ENCODE measurements around the gene GNAQ.
"Not testable (repeated sequence)": the region's sequence is repeated elsewhere in the genome, so short reads cannot be mapped to it uniquely, and the experiment has no call there.

The GNAQ gene

GRCh38 chr9:78031444-78031892 lies at the start of gene GNAQ:
Gene GNAQ (minus strand): TSS chr9:78031811. CDS start chr9:78031235, 576 bp downstream.
- no peak for DNase-seq (ENCODE audit: low spot score)

- no peak for DNase-seq (ENCODE audit: low spot score)
Observed at GRCh38 chr9:78074385-78075291, 43.0 kb upstream of the GNAQ start.

GRCh38 chr9:78073722-78074121 lies 42.1 kb upstream of the GNAQ start:
- DNase-seq (ENCODE audit: low spot score): no peak

GRCh38 chr9:78072586-78073199 lies 41.1 kb upstream of the GNAQ start:
- no peak for DNase-seq (ENCODE audit: low spot score)

DNA sequence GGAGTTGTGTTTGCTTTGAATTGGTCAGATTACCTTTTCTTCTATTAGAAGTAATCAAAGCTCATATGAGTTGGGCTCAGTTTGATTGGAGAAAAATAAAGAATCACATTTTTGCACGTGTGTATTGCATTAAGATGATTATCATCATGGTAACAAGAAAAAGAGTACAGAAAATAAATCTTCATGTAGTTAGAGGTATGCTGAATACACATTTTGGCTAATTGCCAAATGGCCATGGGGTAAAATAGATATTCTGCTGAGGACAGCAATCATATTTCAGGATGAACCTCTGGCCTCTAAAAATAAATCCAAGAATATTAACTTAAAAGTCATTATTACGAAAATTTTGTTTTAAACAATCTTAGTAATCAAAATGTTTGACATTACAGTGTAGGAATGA lies 38.9 kb upstream of the GNAQ start:
- DNase-seq (ENCODE audit: low spot score): no peak

DNA sequence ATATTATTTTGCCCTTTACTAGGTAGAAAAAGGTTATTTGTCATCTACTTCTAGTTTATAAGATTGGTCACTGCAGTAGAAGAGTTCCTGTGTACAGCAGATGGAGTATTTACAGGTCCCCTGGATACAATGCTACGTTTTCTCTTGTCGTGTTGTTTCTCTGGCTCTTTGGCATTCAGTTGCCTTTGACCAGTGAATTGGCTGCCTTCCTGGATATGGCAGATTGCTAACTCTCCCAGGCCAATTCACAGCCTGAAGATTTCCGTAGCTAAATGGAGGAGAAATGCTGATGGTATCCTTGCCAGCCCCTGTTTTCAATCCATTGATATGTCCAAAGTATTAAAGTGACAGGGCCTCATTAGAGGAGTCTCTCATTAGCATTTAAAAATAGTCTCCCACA lies 32.5 kb upstream of the GNAQ start:
- DNase-seq (ENCODE audit: low spot score): no peak

- no peak for DNase-seq (ENCODE audit: low spot score)
Observed at GRCh38 chr9:78062710-78063109, 31.1 kb upstream of the GNAQ start.

DNA sequence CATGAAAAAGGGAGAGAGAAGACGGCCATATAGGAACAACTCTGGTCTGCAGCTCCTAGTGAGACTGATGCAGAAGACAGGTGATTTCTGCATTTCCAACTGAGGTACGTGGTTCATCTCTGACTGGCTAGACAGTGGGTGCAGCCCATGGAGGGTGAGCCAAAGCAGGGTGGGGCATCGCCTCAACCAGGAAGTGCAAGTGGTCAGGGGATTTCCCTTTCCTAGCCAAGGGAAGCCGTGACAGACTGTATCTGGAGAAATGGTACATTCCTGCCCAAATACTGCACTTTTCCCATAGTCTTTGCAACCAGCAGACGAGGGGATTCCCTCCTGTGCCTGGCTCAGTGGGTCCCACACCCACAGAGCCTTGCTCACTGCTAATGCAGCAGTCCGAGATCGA lies 22.6 kb upstream of the GNAQ start:
- DNase-seq (ENCODE audit: low spot score): not testable (repeated sequence)

DNA sequence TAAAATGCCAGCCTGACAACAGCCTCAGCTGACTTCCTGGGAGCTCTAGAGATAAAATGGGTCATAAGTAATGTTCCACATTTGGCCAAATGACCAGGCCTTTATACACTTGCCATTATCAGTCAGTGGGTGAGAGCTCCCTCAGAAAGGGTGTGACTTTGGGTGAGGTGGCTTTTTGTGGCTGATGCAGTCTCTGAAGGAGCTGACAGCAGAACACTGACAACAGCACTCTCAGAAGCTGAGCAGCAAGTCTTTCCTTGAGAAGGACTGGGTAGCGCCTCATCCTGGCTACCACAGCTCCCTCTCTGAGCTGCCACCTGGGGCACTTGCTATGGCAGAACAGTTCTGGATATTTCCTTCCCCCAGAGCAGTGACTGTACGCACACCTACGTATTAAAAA lies 22.0 kb upstream of the GNAQ start:
- no peak for DNase-seq (ENCODE audit: low spot score)

- no peak for DNase-seq (ENCODE audit: low spot score)
Observed at GRCh38 chr9:78050421-78050820, 18.8 kb upstream of the GNAQ start.

DNA sequence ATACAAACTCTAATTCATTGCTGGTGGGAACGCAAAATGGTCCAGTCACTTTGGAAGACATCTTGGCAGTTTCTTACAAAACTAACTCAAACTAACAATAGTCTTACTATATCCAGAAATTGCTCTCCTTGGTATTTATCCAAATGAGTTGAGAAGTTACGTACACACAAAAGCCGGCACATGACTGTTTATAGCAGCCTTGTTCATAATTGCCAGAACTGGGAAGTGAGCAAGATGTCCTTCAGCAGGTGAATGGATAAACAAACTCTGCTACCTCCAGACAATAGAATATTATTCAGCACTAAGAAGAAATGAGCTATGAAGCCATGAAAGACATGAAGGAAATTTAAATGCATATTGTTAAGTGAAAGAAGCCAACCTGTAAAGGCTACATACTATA lies 17.9 kb upstream of the GNAQ start:
- no peak for DNase-seq (ENCODE audit: low spot score)

DNA sequence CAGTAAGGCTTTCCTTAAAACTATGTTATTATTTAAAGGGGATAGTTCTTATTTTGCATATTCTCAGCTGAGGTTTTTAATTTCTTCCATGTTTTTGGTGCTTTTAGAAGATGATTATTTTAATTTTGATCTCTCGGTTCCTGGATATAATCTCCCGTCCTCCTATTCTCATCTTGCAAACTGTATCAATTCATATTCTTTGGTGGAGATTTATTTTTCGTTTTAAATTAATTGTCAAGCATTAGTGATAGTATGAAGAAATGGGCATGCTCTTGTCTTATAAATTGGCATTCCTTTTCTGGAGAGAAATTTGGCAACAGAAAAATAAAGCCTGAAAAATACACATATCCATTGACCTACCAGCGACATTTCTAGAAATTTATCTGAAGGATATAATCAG lies 15.5 kb upstream of the GNAQ start:
- DNase-seq (ENCODE audit: low spot score): no peak

GRCh38 chr9:78046112-78046511 lies 14.5 kb upstream of the GNAQ start:
- no peak for DNase-seq (ENCODE audit: low spot score)

GRCh38 chr9:78044886-78045285 lies 13.3 kb upstream of the GNAQ start:
- no peak for DNase-seq (ENCODE audit: low spot score)

- no peak for DNase-seq (ENCODE audit: low spot score)
Observed at GRCh38 chr9:78044189-78044588, 12.6 kb upstream of the GNAQ start.

DNA sequence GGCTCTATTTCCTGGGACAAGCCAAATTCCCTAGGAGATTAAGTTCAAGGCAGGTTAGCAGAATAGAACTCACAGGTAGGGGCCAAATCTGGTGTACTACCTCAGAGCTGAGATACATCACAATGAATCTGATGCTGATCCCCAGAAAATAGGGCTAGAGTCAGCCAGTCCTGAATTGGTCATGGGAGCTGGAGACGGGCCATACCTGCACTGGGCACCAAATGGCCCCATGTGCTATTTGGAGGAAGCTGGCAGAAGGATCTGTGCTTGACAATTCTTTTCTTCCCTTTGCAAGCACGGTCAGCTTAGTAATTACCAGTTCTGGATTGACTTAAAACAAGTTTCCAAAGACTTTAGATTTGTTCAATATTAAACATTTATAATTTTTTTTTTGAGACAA lies 10.4 kb upstream of the GNAQ start:
- DNase-seq (ENCODE audit: low spot score): no peak

DNA sequence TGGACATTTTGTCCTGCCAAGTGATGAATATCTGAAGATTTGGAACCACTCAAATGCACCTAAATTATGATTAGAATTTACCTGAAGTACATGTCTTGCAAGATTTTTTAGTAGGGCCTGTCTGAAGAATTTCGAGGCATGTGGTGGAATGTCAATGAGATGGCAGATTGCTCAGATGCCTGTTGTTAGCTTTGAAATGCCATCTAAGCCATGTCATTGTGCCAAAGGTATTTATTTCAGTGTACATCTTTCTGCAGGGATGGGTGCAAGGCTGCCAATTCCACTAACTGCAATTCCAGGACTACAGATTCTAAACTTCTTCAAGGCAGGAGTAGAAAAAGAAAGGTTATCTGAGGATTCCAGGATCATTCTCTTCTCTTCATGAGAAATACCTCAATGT lies 9.1 kb upstream of the GNAQ start:
- no peak for DNase-seq (ENCODE audit: low spot score)

GRCh38 chr9:78038620-78039300 lies 7.1 kb upstream of the GNAQ start:
- DNase-seq (ENCODE audit: low spot score): no peak

DNA sequence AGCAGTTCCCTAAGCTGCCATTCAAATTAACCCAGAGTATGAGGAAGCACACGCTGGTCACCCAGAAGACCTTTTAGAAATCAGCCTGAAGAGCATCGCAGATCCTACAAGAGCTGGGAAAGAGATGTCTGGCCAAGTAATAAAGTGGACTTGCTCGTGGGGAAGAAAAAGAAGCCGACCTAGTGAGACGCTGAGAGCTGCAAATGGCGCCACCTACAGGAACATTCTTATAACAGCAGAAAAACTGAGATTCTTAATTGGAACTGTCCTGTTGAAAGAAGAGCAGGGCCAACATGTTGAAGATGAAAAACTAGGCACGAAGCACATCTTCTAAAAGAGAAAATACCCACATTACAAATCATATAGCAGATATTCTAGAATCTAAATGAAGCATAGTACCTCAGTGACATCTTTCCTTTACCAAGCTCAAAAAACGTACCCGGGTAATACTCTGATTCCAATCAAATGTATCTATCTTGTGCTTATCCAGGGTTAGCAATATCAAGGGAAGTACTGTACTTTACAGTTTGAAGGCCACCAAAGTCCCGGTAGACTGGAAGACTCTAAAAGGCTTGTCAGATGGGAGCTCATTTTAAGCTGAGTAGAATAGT lies 3.9 kb upstream of the GNAQ start:
- DNase-seq (ENCODE audit: low spot score): peak; percentile 67

DNA sequence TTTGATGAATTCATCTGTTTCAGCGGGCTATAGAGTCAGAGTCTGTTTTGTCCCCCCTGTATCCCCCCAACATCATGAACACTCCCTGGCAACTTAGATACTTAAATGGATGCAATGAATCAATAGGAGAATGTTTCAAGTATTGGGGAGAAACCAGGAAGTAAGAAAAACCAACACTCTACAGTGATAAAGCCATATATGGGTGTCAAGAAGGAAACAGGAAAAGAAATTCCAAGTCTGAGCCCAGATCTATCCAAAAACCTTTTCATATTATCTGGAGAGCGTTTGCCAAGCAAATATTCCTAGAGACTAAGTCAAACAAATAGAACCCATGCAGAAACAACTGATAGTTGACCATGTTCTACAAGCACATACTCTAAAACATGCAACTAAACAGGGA lies 2.3 kb upstream of the GNAQ start:
- no peak for DNase-seq (ENCODE audit: low spot score)

DNA sequence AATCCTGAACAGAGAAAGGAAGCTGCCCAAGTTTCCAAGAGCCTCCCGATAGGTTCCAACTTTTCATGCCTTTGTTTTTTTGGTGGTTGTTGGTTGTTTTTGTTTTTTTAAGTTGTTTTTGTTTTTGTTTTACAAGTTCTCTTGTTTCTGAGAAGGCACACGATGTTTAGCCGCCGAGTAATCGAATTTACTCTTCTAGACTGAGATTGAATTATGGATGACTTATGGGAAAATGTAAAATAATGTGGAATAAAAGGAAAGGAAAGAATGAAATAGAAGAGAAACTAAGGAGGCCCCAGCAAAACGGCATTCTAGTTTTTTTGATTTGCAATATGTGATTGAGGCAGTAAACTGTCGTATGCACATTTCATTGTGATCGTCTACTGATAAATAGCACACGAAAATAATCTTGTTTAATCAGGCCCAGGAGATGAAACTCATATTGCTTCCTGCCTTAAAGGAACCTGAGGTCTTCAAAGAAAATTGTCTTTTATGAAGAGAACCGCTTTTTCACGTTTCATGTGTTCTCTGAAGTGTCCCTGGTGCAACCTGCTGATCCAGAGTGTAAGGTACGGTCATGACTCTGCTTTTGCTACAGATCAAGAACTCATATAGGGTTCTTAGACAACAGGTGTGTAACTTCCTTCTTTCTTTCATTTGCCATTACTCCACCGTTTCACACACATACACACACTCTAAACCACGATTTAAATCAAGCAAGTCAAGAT lies 1.3 kb upstream of the GNAQ start:
- DNase-seq (ENCODE audit: low spot score): no peak
